IPS-18c (cell line): Measurements from ENCODE around the gene ZNF480.
A peak's percentile ranks its signal among the peaks of the same experiment; 100 is the strongest.
"Not testable (repeated sequence)": the region's sequence is repeated elsewhere in the genome, so short reads cannot be mapped to it uniquely, and the experiment has no call there.

Source experiments
- H3K4me3 ChIP-seq: 2 replicates; pipeline ENCODE4 v1.7.0; 2013; ENCODE audit warnings: low read depth, mild to moderate bottlenecking, low read length, moderate library complexity; ENCODE audit not compliant: insufficient read depth
- H3K9me3 ChIP-seq: one replicate; pipeline ENCODE4 v1.6.1; 2013; ENCODE audit warnings: mild to moderate bottlenecking, low read length, moderate library complexity; ENCODE audit not compliant: control insufficient read depth, insufficient read depth

ZNF480 gene

DNA sequence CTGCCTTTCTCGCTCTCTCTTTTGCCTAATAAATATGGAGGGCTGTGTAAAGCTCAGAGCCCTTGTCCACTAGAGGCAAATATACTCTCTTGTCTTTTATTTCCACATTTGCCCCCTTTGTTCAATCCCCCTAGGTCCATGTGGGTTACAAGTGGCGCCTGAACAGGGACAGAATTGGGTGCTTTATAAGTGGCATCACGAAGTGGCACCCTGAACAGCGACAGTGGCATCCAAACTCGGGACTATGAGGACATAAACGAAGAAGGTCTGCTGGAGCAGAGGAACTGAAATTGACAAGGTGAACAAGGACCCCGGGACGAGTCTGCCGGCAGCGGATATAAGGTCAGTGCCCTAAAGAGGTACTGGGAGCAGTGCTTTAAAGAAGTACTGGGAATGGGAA, 34.8 kb downstream of the ZNF480 start:
- H3K4me3 ChIP-seq, result no peak overlapping the region
- peaks cover 6% of the 10 kb centered on the region for H3K9me3 ChIP-seq

DNA sequence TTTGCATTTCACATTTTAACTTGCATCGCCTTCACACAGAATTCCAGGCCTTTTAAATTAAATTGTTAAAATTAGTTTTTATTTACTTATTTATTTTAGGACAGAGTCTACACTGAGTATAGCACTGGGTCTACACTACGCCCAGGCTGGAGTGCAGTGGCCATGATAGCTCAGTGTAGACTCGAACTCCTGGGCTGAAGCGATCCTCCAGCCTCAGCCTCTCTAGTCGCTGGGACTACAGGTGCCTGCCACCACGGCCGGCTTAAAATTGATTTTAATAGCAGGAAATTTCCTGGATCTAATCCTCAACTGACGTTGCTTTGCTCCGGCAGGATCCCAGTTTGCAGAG, 38.8 kb downstream of the ZNF480 start:
- peaks cover 6% of the 10 kb centered on the region for H3K9me3 ChIP-seq
- H3K4me3 ChIP-seq, result peak overlapping the region; percentile 97; the same call in 1 of the 2 replicates

DNA sequence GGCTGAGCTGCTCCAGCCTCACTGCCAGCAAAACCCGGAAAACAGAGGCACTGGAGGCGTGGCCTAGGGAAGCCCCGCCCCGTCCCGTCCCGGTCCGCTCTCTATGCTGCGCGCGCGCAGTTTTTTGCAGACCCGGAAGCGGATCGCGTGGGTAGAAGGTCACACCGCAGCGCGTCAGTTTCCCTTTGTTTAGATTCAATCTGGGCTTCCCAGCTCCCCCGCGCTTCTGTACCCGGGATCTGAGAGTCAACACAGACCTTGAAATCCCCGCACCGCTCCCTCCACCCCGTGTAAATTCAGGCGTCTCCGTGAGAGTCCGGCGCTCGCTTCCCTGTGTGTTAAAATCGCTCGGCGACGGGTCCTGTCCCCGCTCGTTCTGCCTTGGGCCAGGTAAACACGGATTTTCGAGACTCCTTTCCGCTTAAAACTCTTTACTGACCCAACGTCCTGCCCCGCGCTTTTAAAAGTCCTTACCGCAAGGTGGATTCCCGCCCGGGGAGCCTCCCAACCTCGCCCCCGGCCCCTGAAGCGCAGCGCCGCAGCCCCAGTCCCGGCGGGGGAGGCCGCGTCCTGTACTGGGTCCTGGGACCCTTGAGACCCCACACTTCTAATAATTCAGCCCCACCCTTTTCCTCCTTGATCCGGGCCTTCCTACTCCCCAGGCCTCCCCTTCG, 39.3 kb downstream of the ZNF480 start, which contains the start of gene ZNF610:
ZNF610 (plus strand) TSS at position 127 of the 674 bp plus-strand sequence. CDS start 12,930 bp downstream, outside the sequence.
- Histone ChIP-seq H3K4me3 (peak within 1 kb of the TSS; percentile 97), H3K9me3 (peaks cover 3% of the 10 kb centered on the region)

DNA sequence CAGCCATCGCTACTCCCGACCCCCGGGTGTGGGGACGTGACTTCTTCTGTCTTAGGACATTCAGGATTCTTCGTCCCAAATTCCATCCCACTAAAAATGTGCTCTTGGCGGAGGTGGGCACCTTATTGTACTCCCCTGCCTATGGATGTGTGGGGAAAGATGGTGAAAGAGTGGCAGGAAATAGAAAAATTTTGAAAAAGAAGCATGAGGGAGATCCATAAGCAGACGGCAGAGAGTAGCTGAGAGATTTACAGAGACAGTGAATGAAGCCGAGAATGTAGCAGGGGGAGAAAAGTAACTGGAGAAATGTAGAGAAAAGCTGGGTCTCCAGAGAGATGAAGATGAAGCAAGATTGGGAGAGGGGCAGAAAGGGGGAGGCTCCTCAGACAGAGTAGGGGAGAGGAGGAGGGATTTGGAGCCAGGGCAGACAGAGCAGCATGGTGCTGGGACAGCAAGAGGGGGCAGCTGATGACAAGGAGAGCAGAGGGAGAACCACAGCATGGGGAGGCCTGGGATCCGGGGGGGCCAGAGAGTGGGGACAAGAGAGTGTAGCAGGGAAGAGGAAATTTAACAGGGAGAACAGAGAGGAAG, 39.9 kb downstream of the ZNF480 start:
- no peaks in the 10 kb centered on the region for H3K9me3 ChIP-seq
- peak overlapping the region; percentile 97 for H3K4me3 ChIP-seq

DNA sequence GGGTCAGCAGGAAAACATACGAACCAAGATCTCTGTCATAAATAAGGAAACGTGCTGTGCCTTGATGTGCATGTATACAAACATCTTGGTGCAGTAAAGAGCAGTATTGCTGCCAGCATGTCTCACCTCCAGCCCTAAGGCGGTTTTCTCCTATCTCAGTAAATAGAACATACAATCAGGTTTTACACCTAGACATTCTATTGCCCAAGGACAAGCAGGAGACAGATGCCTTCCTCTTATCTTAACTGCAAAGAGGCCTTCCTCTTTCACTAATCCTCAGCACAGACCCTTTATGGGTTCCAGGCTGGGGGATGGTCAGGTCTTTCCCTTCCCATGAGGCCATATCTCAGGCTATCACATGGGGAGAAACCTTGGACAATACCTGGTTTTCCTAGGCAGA, 42.1 kb downstream of the ZNF480 start:
- H3K4me3 ChIP-seq, H3K9me3 ChIP-seq: not testable (repeated sequence)

DNA sequence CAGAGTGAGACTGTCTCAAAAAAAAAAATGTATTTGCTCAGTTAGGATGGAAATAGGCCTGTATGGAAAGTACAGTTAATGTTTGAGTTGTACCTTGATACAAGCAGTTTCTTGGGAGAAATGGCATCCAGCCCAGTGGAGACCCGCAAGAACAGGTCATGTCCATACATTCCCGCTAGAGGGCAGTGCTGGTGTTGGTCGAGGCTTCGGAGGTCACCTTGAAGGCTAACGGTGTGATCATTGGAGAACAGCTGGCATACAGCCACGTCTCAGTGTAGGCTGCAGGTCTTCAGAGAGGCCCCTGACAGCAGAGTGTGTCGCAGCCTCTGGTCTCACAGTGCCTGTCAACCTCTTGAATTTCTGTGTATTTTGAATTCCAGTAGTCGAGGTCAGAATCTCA, 46.6 kb downstream of the ZNF480 start:
- H3K4me3 ChIP-seq, result no peak overlapping the region
- H3K9me3 ChIP-seq, result peaks cover 5% of the 10 kb centered on the region

DNA sequence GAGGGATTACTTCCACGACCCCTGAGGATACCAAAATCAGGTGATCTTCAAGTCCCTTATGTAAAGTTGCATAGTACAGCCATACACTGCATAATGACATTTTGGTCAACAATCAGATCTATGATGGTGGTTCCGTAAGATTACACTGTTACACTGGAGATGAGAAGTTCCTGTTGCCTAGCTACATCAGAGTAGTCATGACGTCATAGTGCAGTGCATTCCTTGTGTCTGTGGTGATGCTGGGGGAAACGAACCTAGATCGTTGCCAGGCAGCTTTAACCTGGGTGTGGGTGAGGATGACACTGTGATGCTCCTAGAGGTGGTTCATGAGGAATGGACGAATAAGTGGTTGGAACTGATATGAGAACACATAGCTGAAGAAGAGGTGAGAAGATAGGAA, 48.2 kb downstream of the ZNF480 start:
- Histone ChIP-seq H3K9me3 (peaks cover 5% of the 10 kb centered on the region), H3K4me3 (no peak overlapping the region)

DNA sequence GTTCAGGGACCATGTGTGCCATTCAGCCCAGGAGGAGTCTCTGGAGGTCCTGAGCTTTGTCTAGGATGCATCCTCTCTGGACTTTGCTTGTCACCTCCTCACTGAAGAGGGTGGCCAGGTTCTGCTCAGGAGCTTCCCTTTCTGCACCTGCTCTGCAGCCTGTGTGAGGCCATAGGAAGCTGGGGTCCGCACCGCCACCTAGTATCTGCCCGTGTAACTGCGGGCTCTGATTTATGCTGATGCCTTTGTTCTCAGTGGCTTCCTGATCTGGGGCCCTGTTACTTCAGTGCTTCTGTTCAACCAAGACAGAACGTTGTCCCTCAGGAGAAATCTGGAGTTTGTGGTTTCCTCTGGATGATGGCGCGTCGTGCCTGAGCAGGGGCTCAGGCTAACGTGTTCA, 54.5 kb downstream of the ZNF480 start:
- H3K9me3 ChIP-seq, result peaks cover 7% of the 10 kb centered on the region
- H3K4me3 ChIP-seq, result no peak overlapping the region

DNA sequence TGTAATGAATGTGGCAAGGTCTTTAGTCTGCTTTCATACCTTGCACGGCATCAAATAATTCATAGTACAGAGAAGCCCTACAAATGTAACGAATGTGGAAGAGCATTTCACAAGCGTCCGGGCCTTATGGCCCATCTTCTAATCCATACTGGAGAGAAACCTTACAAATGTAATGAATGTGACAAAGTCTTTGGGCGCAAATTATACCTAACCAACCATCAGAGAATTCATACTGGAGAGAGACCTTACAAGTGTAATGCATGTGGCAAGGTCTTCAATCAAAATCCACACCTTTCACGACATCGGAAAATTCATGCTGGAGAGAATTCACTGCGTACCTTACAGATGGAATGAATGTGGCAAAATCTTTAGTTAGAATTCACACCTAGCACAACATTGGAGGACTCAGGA, 69.5 kb downstream of the ZNF480 start:
- Histone ChIP-seq H3K4me3 (no peak overlapping the region), H3K9me3 (peaks cover 7% of the 10 kb centered on the region)

DNA sequence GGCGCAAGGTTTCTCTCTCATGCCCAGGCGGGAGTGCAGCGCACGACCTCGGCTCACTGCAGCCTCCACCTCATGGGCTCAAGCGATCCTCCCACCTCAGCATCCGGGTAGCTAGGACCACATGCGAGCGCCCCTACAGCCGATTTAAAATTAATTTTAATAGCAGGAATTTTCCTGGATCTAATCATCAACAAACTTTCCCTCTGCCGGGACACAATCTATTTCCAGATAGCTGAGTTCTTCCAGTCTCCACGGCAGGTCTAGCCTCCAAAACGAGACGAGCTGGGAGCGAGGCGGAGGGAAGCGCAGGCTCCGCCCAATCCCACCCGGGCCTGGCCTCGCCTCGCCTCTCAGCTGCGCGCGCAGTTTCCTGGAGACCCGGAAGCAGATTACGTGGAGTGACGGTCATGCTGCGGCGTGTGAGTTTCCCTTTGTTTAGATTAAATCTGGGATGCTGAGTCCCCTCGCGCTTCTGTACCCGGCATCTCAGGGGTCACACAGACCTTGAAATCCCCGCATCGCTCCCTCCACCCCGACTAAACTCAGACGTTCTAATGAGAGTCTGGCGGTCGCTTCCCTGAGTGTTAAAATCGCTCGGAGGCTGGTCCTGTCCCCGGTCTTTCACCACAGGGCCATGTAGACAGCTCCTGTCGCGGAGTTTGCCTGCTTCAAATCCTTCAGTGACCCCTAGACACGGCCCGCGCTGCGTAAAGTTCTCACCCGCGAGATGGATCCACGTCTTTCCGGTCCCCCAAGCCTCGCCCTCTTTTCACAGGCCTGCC, 72.8 kb downstream of the ZNF480 start, which contains the start of gene ZNF880:
ZNF880 (plus strand) TSS at position 365 of the 782 bp plus-strand sequence; CDS start at position 408, 43 bp downstream.
- Histone ChIP-seq H3K4me3 (peak within 1 kb of the TSS; percentile 57), H3K9me3 (peaks cover 5% of the 10 kb centered on the region)

DNA sequence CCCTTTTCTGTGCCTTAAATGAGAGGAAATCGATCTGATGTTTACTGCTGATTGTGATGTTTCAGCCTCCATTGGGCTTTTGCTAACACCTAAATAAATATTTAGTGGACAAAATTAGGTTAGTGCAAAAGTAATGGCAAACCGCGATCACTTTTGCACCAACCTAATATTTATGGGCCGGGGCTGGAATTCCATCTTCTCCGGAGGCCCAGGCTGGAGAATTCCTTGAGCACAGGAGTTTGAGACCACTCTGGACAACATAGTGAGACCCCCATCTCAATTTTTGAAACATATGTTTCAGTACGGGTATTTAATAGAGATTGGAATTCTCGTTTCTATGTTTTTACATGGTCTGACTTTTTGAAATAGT, 73.4 kb downstream of the ZNF480 start:
- H3K9me3 ChIP-seq, result peaks cover 5% of the 10 kb centered on the region
- H3K4me3 ChIP-seq, result peak overlapping the region; percentile 57
